ENCODE results near the gene KIF6. TPM values are rescaled to one million over a fixed set of nuclear protein-coding genes. Genes with fewer than 3 reads are reported as not detected.

Gene KIF6
- polyA plus RNA-seq, 1 donor, result 6.6 TPM

- no peak for DNase-seq
These were observed 58.3 kb downstream of the KIF6 start for GRCh38 chr6:39666706-39667489.

- DNase-seq, result no peak
These were observed 59.3 kb downstream of the KIF6 start for GRCh38 chr6:39665861-39666260.

- DNase-seq, result no peak
These were observed 61.0 kb downstream of the KIF6 start for GRCh38 chr6:39664173-39664572.

- DNase-seq, result no peak
These were observed 67.7 kb downstream of the KIF6 start for GRCh38 chr6:39657355-39658135.

GRCh38 chr6:39654121-39654520 lies 71.1 kb downstream of the KIF6 start:
- DNase-seq, result no peak

GRCh38 chr6:39653612-39654011 lies 71.6 kb downstream of the KIF6 start:
- no peak for DNase-seq

- DNase-seq, result no peak
These were observed 75.2 kb downstream of the KIF6 start for GRCh38 chr6:39649996-39650395.

- no peak for DNase-seq
These were observed 78.3 kb downstream of the KIF6 start for GRCh38 chr6:39646751-39647420.

GRCh38 chr6:39642270-39642669 lies 82.9 kb downstream of the KIF6 start:
- DNase-seq, result no peak

- no peak for DNase-seq
These were observed 86.9 kb downstream of the KIF6 start for GRCh38 chr6:39638126-39638822.

- no peak for DNase-seq
These were observed 90.4 kb downstream of the KIF6 start for GRCh38 chr6:39634646-39635341.

GRCh38 chr6:39625209-39625608 lies 100.0 kb downstream of the KIF6 start:
- DNase-seq, result no peak

- no peak for DNase-seq
These were observed 101.5 kb downstream of the KIF6 start for GRCh38 chr6:39623750-39624149.

GRCh38 chr6:39617520-39617919 lies 107.7 kb downstream of the KIF6 start:
- DNase-seq, result no peak

GRCh38 chr6:39617026-39617425 lies 108.2 kb downstream of the KIF6 start:
- DNase-seq, result no peak

GRCh38 chr6:39615622-39616021 lies 109.6 kb downstream of the KIF6 start:
- DNase-seq, result no peak

- no peak for DNase-seq
These were observed 110.7 kb downstream of the KIF6 start for GRCh38 chr6:39614393-39614950.

GRCh38 chr6:39610221-39610620 lies 115.0 kb downstream of the KIF6 start:
- DNase-seq, result peak; percentile 76

- DNase-seq, result no peak
These were observed 116.4 kb downstream of the KIF6 start for GRCh38 chr6:39608652-39609345.

Measured in left kidney (tissue), 2 donors.